Spleen (tissue), 11 donors: Measurements from ENCODE around the gene FUT8. TPM values are rescaled to one million over a fixed set of nuclear protein-coding genes. Genes with fewer than 3 reads are reported as not detected.

Experiments used
- DNase-seq: peaks from one replicate; pipeline ENCODE4 v3.0.0-alpha.2; 2020
- H3K27ac ChIP-seq, 8 donors: fragments of 200-600 bp; sonication (generic) in 7 of 8; 1 replicate in 4 of 8; 2 replicates in 4 of 8; pipeline versions ENCODE4 v1.5.0 to v1.8.0; 2016 to 2021; ENCODE audit warnings: inconsistent platforms in 4 of 8, mild to moderate bottlenecking in 4 of 8, moderate library complexity in 1 of 8
- H3K27me3 ChIP-seq, 7 donors: fragments of 200-600 bp; sonication (generic) in 6 of 7; replicated peaks in 1 of 7; 1 replicate in 4 of 7; 2 replicates in 3 of 7; pipeline versions ENCODE4 v1.5.0 to v1.8.0; 2016 to 2021; ENCODE audit warnings: inconsistent platforms in 3 of 7, mild to moderate bottlenecking in 1 of 7
- H3K36me3 ChIP-seq, 6 donors: fragments of 200-600 bp; sonication (generic) in 5 of 6; 1 replicate in 4 of 6; 2 replicates in 2 of 6; pipeline versions ENCODE4 v1.5.0 to v1.8.0; 2016 to 2021; ENCODE audit warnings: inconsistent platforms in 2 of 6
- H3K4me1 ChIP-seq, 6 donors: fragments of 200-600 bp; sonication (generic) in 5 of 6; 1 replicate in 3 of 6; 2 replicates in 3 of 6; pipeline versions ENCODE4 v1.5.0 to v1.8.0; 2016 to 2021; ENCODE audit warnings: inconsistent platforms in 3 of 6
- H3K4me3 ChIP-seq, 8 donors: fragments of 200-600 bp; sonication (generic) in 7 of 8; 1 replicate in 4 of 8; 2 replicates in 4 of 8; pipeline versions ENCODE4 v1.5.0 to v1.8.0; 2016 to 2021; ENCODE audit warnings: inconsistent platforms in 4 of 8, mild to moderate bottlenecking in 4 of 8, moderate library complexity in 2 of 8
- H3K9me3 ChIP-seq, 8 donors: fragments of 200-600 bp; sonication (generic) in 7 of 8; 1 replicate in 4 of 8; 2 replicates in 4 of 8; pipeline versions ENCODE4 v1.5.0 to v1.8.0; 2016 to 2021; ENCODE audit warnings: inconsistent platforms in 4 of 8
- POLR2A ChIP-seq, 3 donors: fragments of 450-650 bp; IDR thresholded peaks; one replicate each; pipeline ENCODE4 v1.5.1; 2017; ENCODE audit warnings: antibody characterized with exemption in 3 of 3, mild to moderate bottlenecking in 1 of 3
- POLR2AphosphoS5 ChIP-seq, 3 donors: sonication (generic); formaldehyde crosslinking; IDR thresholded peaks; one replicate each; pipeline ENCODE4 v1.5.1; 2017; ENCODE audit warnings: antibody characterized with exemption in 3 of 3
- WGBS, 5 donors: extraction: QIAGEN DNeasy Blood & Tissue Kit in 3 of 5; methylation state at CpG; one replicate each; pipeline versions ENCODE4 v1.1.5 to v1.1.7; 2013 to 2018; 5-methylcytosine and 5-hydroxymethylcytosine counted together
- intact Hi-C: fragments of 100-400 bp; cut with DNase I; formaldehyde crosslinking; loops from one replicate; pipeline ENCODE4 v1.15.0; 2023; ENCODE audit warnings: low total_unique reads
- polyA plus RNA-seq, 3 donors: library from polyadenylated mRNA; stranded (reverse); fragments of 200-250 nt; gene quantifications; one replicate each; pipeline ENCODE4 v1.2.1, GENCODE V29; 2013
- total RNA-seq, 7 donors: library from RNA; depleted of rRNA in 3 of 7; stranded (reverse); fragments of >200 nt in 3 of 7; fragmentation: NEBNext Ultra II Directional in 4 of 7; extraction: Animal tissue kit (Norgen Biotek cat#: 25700) in 4 of 7; gene quantifications; one replicate each; pipeline versions ENCODE4 v1.1.0 to v1.2.1, GENCODE V29; 2016 to 2021
- TF ChIP-seq, protein P1 (sequence below), 11 experiments: fragments of 200-600 bp in 7 of 11; fragments of 450-650 bp in 4 of 11; sonication (generic) in 4 of 11; IDR thresholded peaks in 8 of 11; conservative IDR thresholded peaks in 3 of 11; 1 replicate in 7 of 11; 2 replicates in 4 of 11; pipeline versions ENCODE4 v1.4.0 to v1.8.0; 2016 to 2021; ENCODE audit warnings: antibody characterized with exemption in 11 of 11, inconsistent platforms in 4 of 11, mild to moderate bottlenecking in 1 of 11
- donor health status: healthy with polysubstance abuse.
- donor health status: DM: no; HTN: no; CAD: no; lungs with moderate emphysema.
- donor health status: DM: no; HTN: no; CAD: no.
- donor health status: Bipolar disorder and iron deficiency.
- donor health status: healthy.
- donor health status: DM: no; HTN: no; CAD: no.
- donor health status: DM: yes; HTN: yes; CAD: no.

Gene FUT8
- total and polyA plus RNA-seq, 10 donors: 9.4 to 75.1 (median 53.0) TPM

DNA sequence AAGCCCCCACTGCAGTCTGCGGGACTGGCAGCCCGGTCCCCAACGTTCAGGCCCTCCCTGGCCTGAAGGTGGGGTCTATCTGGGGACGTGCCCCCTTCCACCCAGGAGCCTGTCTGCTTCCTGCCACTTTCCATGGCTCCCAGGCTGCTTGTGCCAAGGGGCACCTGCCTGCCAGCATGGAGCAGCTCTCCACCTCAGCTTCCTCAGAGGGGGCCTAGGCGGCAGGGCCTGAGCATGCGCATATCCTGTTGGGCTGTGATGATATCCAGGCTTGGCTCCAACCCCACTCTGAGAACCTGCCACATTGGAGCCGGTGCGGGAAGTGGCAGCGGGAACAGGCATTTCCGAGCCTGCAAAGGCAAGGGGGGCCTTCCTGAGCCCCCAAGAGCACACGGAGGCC, 57.4 kb downstream of the FUT8 start:
- H3K36me3 ChIP-seq: peaks cover 0 to 16% (median 0%) of the 10 kb centered on the region in 6 donors
- WGBS, 5 donors: 66 to 92% (median 78%) methylated on average over 3 to 11 of the region's 11 CpGs
- peaks cover 5 to 28% (median 18%) of the 10 kb centered on the region in 6 donors for H3K4me1 ChIP-seq
- no peaks in the 10 kb centered on the region for H3K9me3 ChIP-seq
- H3K27me3 ChIP-seq: no peaks in the 10 kb centered on the region
- no peak overlapping the region for H3K27ac ChIP-seq
- TF ChIP-seq, protein P1, sequence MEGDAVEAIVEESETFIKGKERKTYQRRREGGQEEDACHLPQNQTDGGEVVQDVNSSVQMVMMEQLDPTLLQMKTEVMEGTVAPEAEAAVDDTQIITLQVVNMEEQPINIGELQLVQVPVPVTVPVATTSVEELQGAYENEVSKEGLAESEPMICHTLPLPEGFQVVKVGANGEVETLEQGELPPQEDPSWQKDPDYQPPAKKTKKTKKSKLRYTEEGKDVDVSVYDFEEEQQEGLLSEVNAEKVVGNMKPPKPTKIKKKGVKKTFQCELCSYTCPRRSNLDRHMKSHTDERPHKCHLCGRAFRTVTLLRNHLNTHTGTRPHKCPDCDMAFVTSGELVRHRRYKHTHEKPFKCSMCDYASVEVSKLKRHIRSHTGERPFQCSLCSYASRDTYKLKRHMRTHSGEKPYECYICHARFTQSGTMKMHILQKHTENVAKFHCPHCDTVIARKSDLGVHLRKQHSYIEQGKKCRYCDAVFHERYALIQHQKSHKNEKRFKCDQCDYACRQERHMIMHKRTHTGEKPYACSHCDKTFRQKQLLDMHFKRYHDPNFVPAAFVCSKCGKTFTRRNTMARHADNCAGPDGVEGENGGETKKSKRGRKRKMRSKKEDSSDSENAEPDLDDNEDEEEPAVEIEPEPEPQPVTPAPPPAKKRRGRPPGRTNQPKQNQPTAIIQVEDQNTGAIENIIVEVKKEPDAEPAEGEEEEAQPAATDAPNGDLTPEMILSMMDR (IDR thresholded peaks at IDR 0.05 in 8 of 11, conservative IDR thresholded peaks at IDR 0.05 in 3 of 11): no peak
- no peak for TF ChIP-seq POLR2AphosphoS5 (IDR thresholded peaks at IDR 0.05)
- intact Hi-C loops: no loop called here
- no peak overlapping the region for H3K4me3 ChIP-seq
- no peak for DNase-seq

DNA sequence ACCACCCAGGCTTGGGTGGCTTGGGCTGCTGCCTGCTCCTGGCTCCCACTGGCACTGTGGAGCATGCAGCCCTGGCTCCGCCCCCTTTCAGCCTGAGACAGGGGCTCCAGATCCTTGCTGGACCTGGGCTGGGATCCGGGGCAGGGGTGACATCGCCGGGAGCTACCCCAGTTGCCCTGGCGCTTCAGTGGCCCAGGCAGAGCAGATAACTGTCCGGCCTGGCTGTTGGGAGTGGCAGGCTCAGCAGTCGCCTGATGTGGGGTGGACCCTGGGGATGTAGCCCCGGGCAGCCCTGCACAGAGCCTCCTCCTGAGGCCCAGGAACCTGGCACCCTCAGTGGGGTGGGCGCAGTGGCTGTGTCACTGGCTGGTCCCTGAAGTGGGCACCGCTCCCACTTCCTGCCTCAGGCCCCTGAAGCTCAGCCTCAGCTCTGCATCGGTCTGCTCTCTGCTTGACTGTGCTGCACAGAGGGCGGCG, 57.9 kb downstream of the FUT8 start:
- Histone ChIP-seq H3K36me3 (peaks cover 0 to 16% (median 0%) of the 10 kb centered on the region in 6 donors), H3K4me3 (no peak overlapping the region), H3K27ac (no peak overlapping the region), H3K27me3 (no peaks in the 10 kb centered on the region), H3K4me1 (peaks cover 5 to 32% (median 18%) of the 10 kb centered on the region in 6 donors), H3K9me3 (no peaks in the 10 kb centered on the region)
- WGBS, 5 donors: 85 to 92% (median 87%) methylated on average over 10 to 13 of the region's 13 CpGs
- no peak for DNase-seq
- intact Hi-C loops: no loop called here
- TF ChIP-seq POLR2AphosphoS5 (IDR thresholded peaks at IDR 0.05) (no peak), POLR2A (IDR thresholded peaks at IDR 0.05) (no peak)
- TF ChIP-seq, protein P1 (IDR thresholded peaks at IDR 0.05 in 8 of 11, conservative IDR thresholded peaks at IDR 0.05 in 3 of 11): no peak

DNA sequence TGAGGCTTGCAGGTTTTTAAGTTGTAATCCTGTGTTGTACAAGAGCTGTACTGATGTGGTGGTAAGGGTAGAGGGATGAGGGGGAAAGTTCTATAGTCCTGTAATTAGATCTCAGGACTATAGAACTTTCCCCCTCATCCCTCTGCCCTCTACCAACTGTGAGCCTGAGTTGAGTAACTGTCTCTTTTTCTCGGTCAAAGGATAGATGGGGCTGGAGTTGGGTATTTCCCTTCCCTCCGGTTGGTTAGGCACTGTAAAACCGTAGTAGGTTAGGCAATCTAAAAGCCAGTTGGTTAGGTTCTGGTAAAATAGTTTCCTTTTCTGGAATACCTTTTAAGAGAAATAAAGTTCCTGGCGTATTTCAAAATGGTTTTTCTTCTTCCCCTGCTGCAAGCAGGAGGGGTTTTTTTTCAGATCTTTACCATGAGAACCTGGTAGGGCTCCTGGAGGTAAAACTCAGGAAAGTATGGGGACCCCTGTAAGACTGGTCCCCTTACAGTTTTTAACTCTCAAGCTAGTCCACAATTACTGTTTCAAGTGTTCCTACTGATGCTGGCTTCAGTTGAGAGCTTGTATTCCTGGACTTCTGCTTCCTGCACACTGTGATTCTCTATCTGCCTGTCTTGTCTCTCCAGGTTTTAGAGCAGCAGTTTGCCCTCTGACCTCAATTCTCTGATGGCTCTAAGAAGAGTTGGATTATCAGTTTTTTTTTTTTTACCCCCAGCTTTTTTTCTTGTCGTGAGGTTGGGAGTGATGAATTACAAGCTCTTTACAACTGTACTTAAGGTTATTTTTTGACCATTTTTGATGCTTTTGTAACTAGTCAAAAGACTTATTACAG, 58.7 kb downstream of the FUT8 start:
- H3K4me1 ChIP-seq: peaks cover 5 to 40% (median 18%) of the 10 kb centered on the region in 6 donors
- no peak overlapping the region for H3K4me3 ChIP-seq
- no peaks in the 10 kb centered on the region for H3K9me3 ChIP-seq
- 42 to 65% (median 55%) methylated on average over 5 of the region's 5 CpGs for WGBS, 5 donors
- TF ChIP-seq POLR2AphosphoS5 (IDR thresholded peaks at IDR 0.05) (no peak), POLR2A (IDR thresholded peaks at IDR 0.05) (no peak)
- TF ChIP-seq, protein P1 (IDR thresholded peaks at IDR 0.05 in 8 of 11, conservative IDR thresholded peaks at IDR 0.05 in 3 of 11): no peak
- no peaks in the 10 kb centered on the region for H3K27me3 ChIP-seq
- intact Hi-C loops: no loop called here
- peaks cover 0 to 16% (median 0%) of the 10 kb centered on the region in 6 donors for H3K36me3 ChIP-seq
- H3K27ac ChIP-seq: no peak overlapping the region
- no peak for DNase-seq

DNA sequence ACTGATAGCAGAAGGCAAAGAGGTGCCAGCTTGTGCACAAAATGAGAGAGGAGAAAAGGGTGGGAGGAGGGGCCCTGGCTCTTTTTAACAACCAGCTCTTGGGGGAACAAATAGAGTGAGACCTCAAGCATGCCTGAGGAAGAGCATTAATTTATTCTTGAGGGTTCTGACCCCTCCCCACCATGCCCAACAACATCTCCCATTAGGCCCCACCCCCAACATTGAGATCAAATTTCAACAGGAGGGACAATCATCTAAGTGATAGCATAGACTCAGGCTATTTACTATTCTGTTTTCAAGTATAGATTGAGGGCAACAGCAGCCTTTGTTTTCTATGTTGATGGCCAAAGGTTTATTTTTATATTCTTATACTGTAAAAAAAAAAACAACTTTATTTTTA, 59.7 kb downstream of the FUT8 start:
- peaks cover 0 to 16% (median 0%) of the 10 kb centered on the region in 6 donors for H3K36me3 ChIP-seq
- H3K4me1 ChIP-seq: peaks cover 5 to 47% (median 18%) of the 10 kb centered on the region in 6 donors
- no peak overlapping the region for H3K4me3 ChIP-seq
- no peaks in the 10 kb centered on the region for H3K9me3 ChIP-seq
- no peak overlapping the region for H3K27ac ChIP-seq
- TF ChIP-seq POLR2A (IDR thresholded peaks at IDR 0.05) (no peak), POLR2AphosphoS5 (IDR thresholded peaks at IDR 0.05) (no peak)
- TF ChIP-seq, protein P1 (IDR thresholded peaks at IDR 0.05 in 8 of 11, conservative IDR thresholded peaks at IDR 0.05 in 3 of 11): no peak
- no peaks in the 10 kb centered on the region for H3K27me3 ChIP-seq
- intact Hi-C loops: no loop called here
- DNase-seq: no peak
